Endothelial cell of umbilical vein (primary cell): ENCODE data around the gene C10orf71.

Experiments
- POLR2A ChIP-seq: IDR thresholded peaks from 2 replicates; pipeline ENCODE4 v1.6.1; 2012; ENCODE audit warnings: low read depth, mild to moderate bottlenecking, control low read depth, low read length
- TF ChIP-seq, protein P1 (sequence below), 2 donors: IDR thresholded peaks; 1 replicate in 1 of 2; 2 replicates in 1 of 2; pipeline ENCODE4 v1.5.1; 2011; ENCODE audit warnings: low read length in 2 of 2, mild to moderate bottlenecking in 2 of 2, moderate library complexity in 2 of 2, control low read depth in 1 of 2, inconsistent platforms in 1 of 2, low read depth in 1 of 2; ENCODE audit not compliant: insufficient read depth in 1 of 2; ENCODE audit errors: extremely low read depth in 1 of 2

DNA sequence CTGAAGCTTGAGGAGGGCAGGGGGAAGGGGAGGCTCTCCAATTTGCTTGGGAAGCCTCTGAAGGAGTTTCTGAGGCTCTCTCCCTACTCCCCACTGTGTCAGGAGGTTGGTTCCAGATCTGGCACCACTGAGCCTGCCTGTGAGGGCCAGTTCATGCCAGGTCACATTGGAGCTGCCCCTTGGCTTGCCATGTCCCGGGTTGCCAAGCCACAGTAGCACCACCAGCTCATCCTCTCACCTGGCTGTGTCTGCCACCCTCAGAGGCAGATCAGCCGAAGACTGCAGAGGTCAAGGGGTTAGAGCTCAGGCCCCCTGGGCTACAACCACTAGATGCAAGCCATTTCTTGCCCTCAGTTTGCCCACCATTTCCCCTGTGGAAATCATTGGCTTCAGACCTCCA, 3.1 kb downstream of the C10orf71 start:
- no peak for TF ChIP-seq POLR2A
- TF ChIP-seq, protein P1, sequence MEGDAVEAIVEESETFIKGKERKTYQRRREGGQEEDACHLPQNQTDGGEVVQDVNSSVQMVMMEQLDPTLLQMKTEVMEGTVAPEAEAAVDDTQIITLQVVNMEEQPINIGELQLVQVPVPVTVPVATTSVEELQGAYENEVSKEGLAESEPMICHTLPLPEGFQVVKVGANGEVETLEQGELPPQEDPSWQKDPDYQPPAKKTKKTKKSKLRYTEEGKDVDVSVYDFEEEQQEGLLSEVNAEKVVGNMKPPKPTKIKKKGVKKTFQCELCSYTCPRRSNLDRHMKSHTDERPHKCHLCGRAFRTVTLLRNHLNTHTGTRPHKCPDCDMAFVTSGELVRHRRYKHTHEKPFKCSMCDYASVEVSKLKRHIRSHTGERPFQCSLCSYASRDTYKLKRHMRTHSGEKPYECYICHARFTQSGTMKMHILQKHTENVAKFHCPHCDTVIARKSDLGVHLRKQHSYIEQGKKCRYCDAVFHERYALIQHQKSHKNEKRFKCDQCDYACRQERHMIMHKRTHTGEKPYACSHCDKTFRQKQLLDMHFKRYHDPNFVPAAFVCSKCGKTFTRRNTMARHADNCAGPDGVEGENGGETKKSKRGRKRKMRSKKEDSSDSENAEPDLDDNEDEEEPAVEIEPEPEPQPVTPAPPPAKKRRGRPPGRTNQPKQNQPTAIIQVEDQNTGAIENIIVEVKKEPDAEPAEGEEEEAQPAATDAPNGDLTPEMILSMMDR (IDR thresholded peaks at IDR 0.05; ENCODE audit: extremely low read depth in 1 of 2, insufficient read depth in 1 of 2, low read depth in 1 of 2, low read length in 2 of 2), result no peak
